DMS 273 treated with DMSO at 0.1 percent for 48 hours (cell line): ENCODE data around the gene SEMA3E.
"Not testable (repeated sequence)": the region's sequence is repeated elsewhere in the genome, so short reads cannot be mapped to it uniquely, and the experiment has no call there.

ENCODE experiments used
- DNase-seq: peaks from one replicate; lab custom pipeline; 2025; lab: John Stamatoyannopoulos, UW

SEMA3E gene

GRCh38 chr7:83559887-83560286 is 89.1 kb downstream of the SEMA3E start:
- DNase-seq = no peak

- not testable (repeated sequence) for DNase-seq
Measured at GRCh38 chr7:83552556-83552955, 96.4 kb downstream of the SEMA3E start.

GRCh38 chr7:83550100-83550499 is 98.8 kb downstream of the SEMA3E start:
- no peak for DNase-seq

GRCh38 chr7:83548250-83548649 is 100.7 kb downstream of the SEMA3E start:
- DNase-seq = no peak

- DNase-seq = no peak
Measured at GRCh38 chr7:83547526-83547925, 101.4 kb downstream of the SEMA3E start.

- no peak for DNase-seq
Measured at GRCh38 chr7:83546586-83546985, 102.4 kb downstream of the SEMA3E start.

- no peak for DNase-seq
Measured at GRCh38 chr7:83541187-83541960, 107.6 kb downstream of the SEMA3E start.

DNA sequence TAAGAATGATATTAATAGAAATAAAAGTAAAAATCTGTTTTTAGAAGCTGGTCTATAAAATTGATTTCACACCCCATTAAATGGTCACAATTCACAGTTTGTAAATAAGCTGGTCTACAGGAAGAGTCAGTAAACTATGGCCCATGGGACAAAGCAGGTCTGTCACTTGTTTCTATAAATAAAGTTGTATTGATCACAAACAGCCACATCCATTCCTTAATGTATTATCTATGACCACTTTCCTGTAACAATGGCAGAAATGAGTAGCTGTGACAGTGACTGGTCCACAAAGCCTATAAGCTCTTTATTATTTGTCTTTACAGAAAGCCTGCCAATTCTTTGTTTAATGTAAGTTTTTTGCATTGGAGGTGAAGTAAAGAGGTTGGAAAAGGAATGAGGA is 114.5 kb downstream of the SEMA3E start:
- DNase-seq = no peak

- no peak for DNase-seq
Measured at GRCh38 chr7:83532219-83532618, 116.7 kb downstream of the SEMA3E start.

DNA sequence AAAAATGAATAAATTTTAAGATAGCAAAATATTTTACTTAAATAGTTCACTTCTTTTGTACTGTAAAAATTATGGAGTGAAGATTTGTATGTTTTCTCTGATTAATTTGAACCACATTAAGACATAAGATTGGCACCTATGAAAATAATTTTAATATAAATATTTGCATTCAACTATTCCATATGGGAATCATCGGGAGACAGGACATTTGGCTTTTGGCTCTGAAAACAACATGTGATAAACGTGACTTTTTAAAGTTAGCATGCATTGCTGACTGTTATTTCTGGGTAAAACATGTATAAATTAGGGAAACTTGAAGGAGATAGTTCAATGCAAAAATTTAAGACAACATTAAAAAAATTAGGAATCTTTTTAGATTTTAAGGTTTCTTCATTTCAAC is 117.2 kb downstream of the SEMA3E start:
- no peak for DNase-seq

- no peak for DNase-seq
Measured at GRCh38 chr7:83528925-83529423, 120.0 kb downstream of the SEMA3E start.

- DNase-seq = no peak
Measured at GRCh38 chr7:83524277-83525075, 124.5 kb downstream of the SEMA3E start.

- no peak for DNase-seq
Measured at GRCh38 chr7:83520726-83521125, 128.2 kb downstream of the SEMA3E start.

DNA sequence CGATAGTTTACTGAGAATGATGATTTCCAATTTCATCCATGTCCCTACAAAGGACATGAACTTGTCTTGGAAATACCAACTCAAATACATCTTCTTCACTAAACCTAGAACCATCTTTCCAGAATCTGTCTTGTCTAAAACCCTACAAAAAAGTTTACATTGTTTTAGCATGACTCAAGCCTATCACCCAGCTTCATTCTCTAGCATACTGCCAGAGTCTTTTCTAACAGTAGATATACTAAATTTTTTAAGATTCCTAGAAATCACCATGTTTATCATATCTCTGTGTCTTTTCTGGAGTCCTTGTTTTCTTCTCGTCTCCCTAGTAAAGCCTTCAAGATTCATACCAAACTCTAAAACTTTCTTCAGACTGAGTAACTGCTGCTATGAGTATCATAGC is 129.7 kb downstream of the SEMA3E start:
- no peak for DNase-seq

DNA sequence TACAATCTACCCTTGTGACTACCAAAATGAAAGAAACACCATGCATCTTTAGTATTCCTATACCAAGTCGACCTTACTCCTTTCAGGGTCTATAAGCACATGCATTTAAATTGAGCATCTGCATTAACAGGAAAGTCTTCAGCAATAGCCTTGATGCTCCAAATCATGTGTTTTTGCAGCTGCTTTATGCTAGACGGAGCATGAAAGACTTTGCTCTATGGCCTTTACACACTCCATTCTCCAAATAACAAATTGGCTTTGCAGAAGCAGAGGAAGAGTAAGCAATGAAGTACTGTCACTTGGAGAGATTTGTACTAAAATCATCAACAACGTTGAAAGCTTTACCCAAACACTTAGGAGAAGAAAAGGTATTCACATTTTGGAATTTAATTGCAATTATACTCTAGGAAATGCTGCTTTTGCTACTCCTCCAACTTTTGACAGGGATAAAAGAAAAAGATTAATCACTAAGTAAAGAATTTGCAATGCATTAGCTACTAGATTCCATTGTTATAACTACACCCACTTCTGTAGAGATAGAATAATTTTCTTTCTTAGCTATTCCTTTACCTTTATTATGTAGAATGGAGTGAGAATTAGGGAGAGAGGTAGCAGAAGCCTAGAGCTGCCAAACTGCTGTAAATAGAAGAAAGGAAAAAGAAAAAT is 131.8 kb downstream of the SEMA3E start:
- DNase-seq = no peak

- DNase-seq = no peak
Measured at GRCh38 chr7:83514977-83515376, 134.0 kb downstream of the SEMA3E start.

DNA sequence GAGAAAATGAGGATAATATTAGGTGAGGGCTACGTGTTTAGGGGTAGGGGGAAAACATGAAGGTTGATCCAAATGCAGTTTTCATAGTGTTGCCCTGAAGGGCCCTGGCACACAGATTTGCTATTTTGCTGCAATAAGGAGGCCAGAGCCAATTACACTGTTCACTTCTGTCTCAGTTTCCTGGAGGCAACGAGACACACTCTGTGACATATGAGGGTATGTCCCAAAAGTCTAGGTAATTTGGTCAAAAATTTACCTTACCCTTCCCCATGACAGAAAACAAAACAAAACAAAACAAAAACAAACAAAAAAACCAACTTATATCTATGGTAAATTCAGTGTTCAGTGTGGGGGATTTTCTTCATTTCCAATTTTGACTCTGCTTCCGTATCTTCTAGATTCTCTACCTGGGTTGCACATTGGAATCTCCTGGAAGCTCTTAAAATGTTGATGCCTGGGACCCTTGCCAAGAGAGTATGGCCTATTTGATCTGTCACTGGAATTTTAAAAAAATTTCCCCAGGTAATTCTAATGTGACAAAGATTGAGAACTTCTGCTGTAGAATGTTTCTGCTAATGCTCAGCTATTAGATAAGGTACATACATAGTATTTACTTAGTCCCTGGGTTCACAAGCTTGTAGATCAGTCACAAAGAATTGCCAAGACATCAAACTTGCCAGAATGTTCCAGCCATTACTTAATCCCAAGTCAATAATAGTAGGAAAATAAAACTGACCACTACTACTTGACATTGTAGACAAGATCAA is 139.5 kb downstream of the SEMA3E start:
- no peak for DNase-seq

DNA sequence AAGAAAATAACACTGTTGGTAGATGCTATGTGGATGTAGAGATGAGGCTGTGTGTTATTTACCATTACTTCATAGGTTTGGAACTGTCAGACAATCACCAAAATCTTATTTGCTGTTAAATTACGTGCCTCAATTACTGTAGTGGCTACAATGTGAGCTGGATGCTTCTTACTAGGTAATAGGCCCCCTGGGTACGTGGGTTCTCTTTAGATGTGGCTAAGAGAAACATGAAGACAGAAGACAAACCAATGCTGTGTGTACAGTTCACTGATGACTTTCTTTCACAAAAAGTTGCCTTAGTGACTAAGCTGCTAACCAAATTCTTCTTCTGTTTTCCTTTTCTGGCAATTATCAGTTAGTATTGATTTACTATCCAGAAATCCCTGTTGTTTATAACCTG is 144.6 kb downstream of the SEMA3E start:
- DNase-seq = no peak

DNA sequence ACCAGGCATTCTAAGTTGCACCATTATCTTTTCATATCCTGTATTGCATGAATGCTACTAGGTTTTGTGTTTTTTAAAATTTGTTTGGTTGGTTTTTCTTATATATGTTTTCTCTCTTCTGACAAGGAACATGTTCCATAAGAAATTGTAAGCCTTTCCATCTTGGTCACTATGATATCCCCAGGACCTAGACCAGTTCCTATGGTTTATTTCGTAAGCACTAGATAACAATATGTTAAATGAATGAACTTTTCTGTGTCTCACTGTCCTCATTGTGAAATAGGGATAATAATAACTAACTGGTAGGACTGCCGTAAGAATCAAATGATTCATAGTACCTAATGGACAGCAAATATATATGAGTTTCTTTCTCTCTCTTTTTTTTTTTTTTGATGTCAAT is 146.3 kb downstream of the SEMA3E start:
- no peak for DNase-seq

DNA sequence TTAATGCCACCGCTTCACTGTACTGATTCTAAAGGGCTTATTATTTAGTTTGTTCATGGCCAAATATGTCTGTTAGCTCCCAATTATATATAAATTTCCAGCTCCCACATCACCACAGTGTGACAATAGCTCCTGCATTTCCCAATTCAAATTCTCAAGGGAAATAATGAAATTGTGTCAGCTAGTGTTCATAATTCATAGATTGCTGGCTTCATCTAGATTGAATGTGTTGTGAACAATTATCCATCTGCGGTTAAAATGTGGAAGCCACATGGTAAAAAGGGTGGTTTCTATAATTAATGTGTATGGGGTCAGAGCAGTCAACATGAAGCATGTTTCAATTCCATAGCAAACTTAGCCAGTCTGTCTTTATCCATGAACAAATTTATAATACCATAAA is 154.3 kb downstream of the SEMA3E start:
- no peak for DNase-seq

DNA sequence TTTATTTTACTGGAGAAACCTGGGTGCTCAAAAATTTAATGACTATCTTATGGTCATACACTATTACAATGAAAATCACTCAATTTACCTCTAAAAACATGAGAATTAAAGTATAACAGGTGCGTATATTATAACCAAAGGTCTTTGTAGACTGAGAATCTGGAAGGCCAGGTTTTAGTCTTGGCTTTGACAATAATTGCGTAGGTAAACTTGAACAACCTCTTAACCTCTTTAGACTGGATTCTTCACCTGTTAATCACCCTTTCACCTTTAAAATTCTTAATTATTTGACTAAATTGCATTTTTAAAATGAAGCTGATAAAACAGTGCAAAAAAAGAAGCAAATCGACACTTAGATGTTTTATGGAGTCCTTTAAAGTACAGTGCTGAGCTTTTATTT is 156.1 kb downstream of the SEMA3E start:
- no peak for DNase-seq

GRCh38 chr7:83487801-83488200 is 161.1 kb downstream of the SEMA3E start:
- DNase-seq = no peak
